Subcutaneous abdominal adipose tissue (tissue), 5 donors: ENCODE data around the gene COL8A2.
A peak's percentile ranks its signal among the peaks of the same experiment; 100 is the strongest.

Experiments used
- H3K27ac ChIP-seq: one replicate; pipeline ENCODE4 v1.7.0; 2013; ENCODE audit warnings: low read depth, mild to moderate bottlenecking, inconsistent platforms, low read length, moderate library complexity
- H3K27me3 ChIP-seq, 5 donors: one replicate each; pipeline ENCODE4 v1.7.0; 2013; ENCODE audit warnings: low read length in 5 of 5, inconsistent platforms in 1 of 5; ENCODE audit not compliant: control insufficient read depth in 5 of 5, insufficient read depth in 4 of 5
- H3K36me3 ChIP-seq, 5 donors: one replicate each; pipeline ENCODE4 v1.7.0; 2013; ENCODE audit warnings: low read length in 5 of 5; ENCODE audit not compliant: control insufficient read depth in 5 of 5, insufficient read depth in 5 of 5
- H3K4me1 ChIP-seq, 5 donors: one replicate each; pipeline ENCODE4 v1.7.0; 2013; ENCODE audit warnings: low read length in 5 of 5, mild to moderate bottlenecking in 3 of 5, moderate library complexity in 1 of 5; ENCODE audit not compliant: control insufficient read depth in 5 of 5, insufficient read depth in 5 of 5
- H3K4me3 ChIP-seq, 5 donors: one replicate each; pipeline ENCODE4 v1.7.0; 2013; ENCODE audit warnings: low read length in 5 of 5, low read depth in 1 of 5
- H3K9ac ChIP-seq, 5 donors: one replicate each; pipeline ENCODE4 v1.7.0; 2013; ENCODE audit warnings: low read length in 5 of 5, mild to moderate bottlenecking in 4 of 5, moderate library complexity in 3 of 5
- H3K9me3 ChIP-seq, 5 donors: one replicate each; pipeline ENCODE4 v1.7.0; 2013; ENCODE audit warnings: low read length in 5 of 5; ENCODE audit not compliant: control insufficient read depth in 5 of 5
- donor health status: healthy.
- donor health status: healthy.
- donor health status: healthy.
- donor health status: healthy.
- donor health status: healthy.

COL8A2 gene

DNA sequence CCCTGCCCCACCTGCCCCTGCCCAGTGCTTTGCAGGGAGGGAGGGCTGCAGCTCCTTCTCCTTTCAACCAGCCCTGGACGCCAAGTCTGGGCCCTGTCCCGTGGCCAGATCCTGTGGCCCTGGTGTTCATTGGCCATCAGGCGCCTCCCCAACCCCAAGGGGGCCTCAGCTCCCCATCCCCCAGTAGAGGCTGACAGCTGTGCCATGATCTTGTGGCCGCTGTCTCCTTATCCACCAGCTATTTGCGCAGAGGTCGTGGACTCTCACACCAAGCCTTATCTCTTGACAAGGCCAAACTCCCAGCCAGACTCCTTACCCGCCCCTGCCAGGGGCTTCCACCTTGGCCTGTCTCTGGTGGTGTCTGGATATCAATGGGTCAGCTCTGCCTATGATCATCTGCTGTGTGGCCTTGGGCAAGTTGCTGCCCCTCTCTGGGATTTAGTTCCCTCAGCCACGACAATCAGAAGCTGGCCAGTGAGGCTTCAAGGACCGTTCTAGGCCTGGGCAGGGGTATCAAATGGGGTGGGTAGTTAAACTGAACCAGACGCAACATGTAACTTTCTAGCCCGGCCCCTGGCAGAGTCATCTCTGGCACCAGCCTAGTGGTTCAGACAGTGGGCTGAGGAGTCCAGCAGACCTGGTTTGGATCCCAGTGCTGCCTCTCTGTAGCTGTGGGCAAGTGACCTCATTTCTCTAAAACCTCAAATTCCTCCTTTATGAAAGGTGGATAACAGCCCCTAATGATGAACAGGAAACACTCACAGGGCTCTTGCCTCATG, 3.3 kb upstream of the COL8A2 start:
- Histone ChIP-seq H3K27ac (no peak overlapping the region), H3K9ac (peak overlapping the region in 1 of 5 donors; percentile 10), H3K4me3 (no peak overlapping the region), H3K36me3 (no peaks in the 10 kb centered on the region), H3K27me3 (peaks cover 3 to 20% (median 7%) of the 10 kb centered on the region in 5 donors), H3K9me3 (no peaks in the 10 kb centered on the region), H3K4me1 (peaks cover 0 to 26% (median 14%) of the 10 kb centered on the region in 5 donors)

DNA sequence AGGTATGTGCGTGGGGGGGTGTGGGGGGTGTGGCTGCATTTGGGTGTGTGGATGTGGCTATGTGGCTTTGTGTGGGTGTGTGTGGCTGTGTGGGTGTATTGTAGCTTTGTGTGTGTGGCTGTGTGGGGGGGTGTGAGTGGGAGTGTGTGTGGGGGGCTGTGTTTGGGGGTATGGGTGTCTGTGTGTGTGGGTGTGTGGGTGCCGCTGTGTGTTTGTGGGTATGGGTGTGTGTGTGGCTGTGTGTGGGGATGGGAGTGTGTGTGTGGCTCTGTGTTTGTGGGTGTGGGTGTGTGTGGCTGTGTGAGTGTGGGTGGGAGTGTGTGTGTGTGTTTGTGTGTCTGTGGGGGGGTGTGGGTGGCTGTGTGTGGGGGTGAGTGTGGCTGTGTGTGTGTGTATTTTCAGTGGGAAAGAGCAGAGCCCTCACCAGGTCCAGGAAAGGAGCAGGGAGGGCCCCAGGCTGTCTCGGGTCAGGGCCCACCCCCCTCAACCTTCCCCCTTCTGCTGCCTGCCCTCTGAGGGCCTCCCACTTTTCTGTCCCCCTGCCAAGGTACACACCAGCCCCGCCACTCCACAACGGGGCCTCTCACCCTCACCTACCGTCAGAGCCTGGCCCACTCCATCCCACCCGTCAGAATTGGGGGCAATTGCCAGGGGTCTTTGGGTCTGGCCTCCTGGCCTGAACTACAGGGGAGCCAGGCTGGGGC, 1.9 kb upstream of the COL8A2 start:
- H3K4me1 ChIP-seq, result peaks cover 0 to 32% (median 14%) of the 10 kb centered on the region in 5 donors
- H3K4me3 ChIP-seq, result no peak overlapping the region
- peaks cover 3 to 20% (median 7%) of the 10 kb centered on the region in 5 donors for H3K27me3 ChIP-seq
- no peaks in the 10 kb centered on the region for H3K36me3 ChIP-seq
- H3K9me3 ChIP-seq, result no peaks in the 10 kb centered on the region
- H3K27ac ChIP-seq, result no peak overlapping the region
- H3K9ac ChIP-seq, result no peak overlapping the region

DNA sequence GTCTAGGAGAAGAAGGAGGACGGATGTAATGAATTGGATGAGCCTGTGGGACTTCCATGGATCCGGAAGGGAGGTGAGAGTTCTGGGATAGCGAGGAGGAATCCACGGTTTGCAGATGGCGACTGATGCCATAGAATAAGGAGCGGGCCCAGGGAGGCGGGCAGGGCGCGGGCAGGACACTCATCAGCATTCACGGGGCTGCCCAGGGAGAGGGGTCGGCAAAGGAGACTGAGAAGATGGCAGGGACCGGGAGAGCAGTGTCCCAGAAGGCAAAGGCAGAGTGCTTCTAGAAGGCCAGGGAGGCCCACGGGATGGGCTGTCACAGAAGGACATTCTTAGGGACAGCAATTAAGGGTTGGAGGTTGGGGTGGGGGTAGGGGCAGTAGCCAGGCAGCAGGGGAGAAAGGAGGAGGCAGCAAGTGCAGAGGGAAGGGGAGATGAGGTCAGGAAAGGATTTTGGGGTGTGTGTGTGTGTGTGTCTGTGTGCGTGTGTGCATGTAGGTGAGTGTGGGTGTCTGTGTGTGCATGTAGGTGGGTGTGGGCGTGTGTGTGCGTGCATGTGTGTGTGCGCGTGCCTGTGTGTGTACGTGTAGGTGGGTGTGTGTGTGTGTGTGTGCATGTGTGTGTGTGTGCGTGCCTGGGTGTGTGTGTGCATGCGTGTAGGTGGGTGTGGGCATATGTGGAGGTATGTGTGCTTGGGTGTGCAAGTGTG, 1.1 kb upstream of the COL8A2 start:
- Histone ChIP-seq H3K9ac (no peak overlapping the region), H3K4me3 (peak overlapping the region in 1 of 5 donors; percentile 61), H3K36me3 (no peaks in the 10 kb centered on the region), H3K27ac (no peak overlapping the region), H3K4me1 (peaks cover 0 to 32% (median 14%) of the 10 kb centered on the region in 5 donors), H3K27me3 (peaks cover 3 to 20% (median 7%) of the 10 kb centered on the region in 5 donors), H3K9me3 (no peaks in the 10 kb centered on the region)

DNA sequence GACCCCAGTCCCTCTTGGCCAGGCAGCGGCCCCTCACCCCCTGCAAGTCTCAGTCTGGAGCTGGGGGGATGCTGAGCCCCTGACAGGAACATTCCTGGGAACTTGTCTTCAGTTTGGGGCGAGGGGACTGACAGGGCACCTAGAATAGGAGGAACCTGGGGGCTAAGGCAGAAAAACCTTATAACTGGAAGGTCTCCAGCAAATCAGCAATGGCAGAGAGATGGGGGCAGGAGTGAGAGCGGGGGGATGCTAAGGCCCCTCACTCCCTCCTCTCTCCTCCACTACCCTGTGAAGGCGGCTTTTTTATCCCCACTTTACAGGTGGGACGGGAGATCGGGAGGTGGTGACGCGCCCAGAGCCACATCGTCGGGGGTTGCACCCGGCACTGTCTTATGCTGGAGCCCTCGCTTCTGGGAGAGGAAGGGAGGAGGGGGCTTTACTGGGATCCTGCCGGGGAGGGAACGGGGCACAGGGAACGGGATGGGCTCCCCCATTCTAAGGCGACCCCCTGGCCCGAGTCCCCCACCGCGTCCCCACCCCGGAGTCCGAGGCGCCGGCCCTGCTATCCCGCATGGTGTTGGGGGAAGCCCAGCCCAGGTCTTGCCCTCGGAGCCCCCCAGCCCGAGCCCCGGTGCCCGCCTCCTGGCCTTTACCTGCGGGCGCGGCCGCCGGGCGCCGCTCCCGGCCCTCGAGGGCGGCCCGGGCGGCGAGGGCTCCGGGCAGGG, 456 bp downstream of the COL8A2 start:
- Histone ChIP-seq H3K27ac (no peak overlapping the region), H3K36me3 (no peaks in the 10 kb centered on the region), H3K27me3 (peaks cover 3 to 20% (median 7%) of the 10 kb centered on the region in 5 donors), H3K9me3 (no peaks in the 10 kb centered on the region), H3K9ac (no peak overlapping the region), H3K4me3 (peak overlapping the region in 1 of 5 donors; percentile 18), H3K4me1 (peaks cover 0 to 33% (median 14%) of the 10 kb centered on the region in 5 donors)

DNA sequence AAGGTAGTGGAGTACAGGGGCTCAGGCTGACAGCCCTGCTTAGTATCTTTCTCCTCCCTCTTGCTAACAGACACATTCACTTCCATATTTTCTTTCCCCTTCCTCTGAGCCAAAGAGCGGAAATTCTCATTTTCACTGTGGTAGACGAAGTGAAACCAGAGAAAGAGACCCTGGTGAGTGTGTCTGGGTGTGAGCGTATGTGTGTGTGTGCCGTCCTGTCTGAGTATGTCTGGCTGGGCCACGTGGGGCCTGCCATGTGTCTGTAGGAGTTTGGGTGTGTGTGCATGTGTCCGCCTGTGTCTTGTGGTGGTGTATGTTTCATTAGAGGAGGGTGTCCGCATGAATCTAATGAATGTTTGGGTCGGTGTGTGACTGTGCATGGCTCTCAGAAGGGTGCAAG, 1.7 kb downstream of the COL8A2 start:
- Histone ChIP-seq H3K36me3 (no peaks in the 10 kb centered on the region), H3K9me3 (no peaks in the 10 kb centered on the region), H3K27me3 (peaks cover 3 to 24% (median 7%) of the 10 kb centered on the region in 5 donors), H3K27ac (no peak overlapping the region), H3K9ac (peak overlapping the region in 2 of 5 donors; percentile 25 to 64), H3K4me3 (peak overlapping the region in 2 of 5 donors; percentile 4 to 24), H3K4me1 (peaks cover 0 to 37% (median 14%) of the 10 kb centered on the region in 5 donors)

DNA sequence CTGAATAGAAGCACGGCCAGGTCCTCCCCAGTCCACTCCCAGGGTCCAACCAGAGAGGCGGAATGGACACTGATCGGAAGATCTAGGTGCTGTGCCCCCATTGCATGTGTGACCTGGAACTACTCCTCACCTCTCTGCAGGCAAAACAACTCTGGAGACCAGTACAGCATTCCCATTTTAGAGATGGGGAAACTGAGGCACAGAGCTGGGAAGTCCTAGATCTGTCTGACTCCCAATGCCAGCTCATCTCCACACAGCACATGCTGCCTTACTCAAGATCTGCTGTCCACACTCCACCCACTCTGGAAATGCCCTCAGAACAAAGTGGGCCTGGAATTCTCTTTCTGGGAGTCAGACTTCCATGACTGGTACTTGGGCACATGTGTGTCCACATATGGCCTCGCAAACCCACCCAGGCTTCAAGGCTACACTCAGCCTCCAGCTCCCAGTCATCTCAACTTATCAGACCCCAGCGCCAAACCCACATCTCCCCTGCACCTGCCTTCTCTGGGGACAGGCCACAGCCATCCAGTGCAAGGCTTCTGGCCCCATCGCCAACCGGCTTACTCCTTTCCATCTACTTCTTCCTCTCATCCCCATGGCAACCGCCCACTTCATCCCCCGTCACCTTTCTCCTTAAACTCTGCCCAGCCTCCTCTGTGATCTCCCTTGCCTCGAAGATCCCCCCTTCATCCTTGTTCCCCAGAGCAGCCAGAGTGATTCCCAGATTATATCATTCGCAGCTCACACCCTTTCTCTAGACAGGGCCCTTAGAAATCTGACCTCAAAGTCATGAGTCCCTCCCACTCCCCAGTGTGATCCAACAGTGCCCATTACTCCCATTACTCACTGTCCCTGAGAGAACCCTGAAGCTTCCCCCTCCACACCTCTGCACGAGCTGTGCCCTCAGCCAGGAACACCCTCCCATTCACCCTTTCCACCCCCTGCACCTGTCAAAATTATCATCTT, 2.7 kb downstream of the COL8A2 start:
- H3K9ac ChIP-seq, result no peak overlapping the region
- H3K9me3 ChIP-seq, result no peaks in the 10 kb centered on the region
- H3K27ac ChIP-seq, result no peak overlapping the region
- H3K4me1 ChIP-seq, result peaks cover 0 to 37% (median 14%) of the 10 kb centered on the region in 5 donors
- peaks cover 3 to 27% (median 7%) of the 10 kb centered on the region in 5 donors for H3K27me3 ChIP-seq
- H3K4me3 ChIP-seq, result no peak overlapping the region
- no peaks in the 10 kb centered on the region for H3K36me3 ChIP-seq

DNA sequence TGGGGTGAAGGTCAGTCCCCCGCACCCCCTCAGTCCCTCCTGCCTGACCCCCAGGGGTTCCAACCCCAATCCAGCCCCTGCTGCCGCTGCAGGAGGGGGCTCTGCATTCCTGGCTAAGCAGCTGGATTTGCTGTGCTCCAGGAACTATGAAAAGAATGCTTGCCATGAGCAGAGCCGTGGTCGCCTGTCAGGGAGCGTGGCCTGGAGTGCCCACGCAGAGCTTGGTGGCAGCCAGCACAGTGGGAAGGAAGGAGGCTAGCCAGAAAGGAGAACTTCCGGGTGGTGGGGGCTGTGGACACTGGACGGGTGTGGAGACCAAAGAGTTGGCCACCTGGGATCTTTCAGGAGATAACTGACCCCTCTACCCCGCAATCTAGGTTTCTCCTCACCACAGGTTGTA, 5.6 kb downstream of the COL8A2 start:
- H3K36me3 ChIP-seq, result no peaks in the 10 kb centered on the region
- H3K4me3 ChIP-seq, result no peak overlapping the region
- H3K27ac ChIP-seq, result no peak overlapping the region
- no peak overlapping the region for H3K9ac ChIP-seq
- peaks cover 0 to 12% (median 1%) of the 10 kb centered on the region in 5 donors for H3K27me3 ChIP-seq
- H3K4me1 ChIP-seq, result peaks cover 0 to 40% (median 19%) of the 10 kb centered on the region in 5 donors
- no peaks in the 10 kb centered on the region for H3K9me3 ChIP-seq

DNA sequence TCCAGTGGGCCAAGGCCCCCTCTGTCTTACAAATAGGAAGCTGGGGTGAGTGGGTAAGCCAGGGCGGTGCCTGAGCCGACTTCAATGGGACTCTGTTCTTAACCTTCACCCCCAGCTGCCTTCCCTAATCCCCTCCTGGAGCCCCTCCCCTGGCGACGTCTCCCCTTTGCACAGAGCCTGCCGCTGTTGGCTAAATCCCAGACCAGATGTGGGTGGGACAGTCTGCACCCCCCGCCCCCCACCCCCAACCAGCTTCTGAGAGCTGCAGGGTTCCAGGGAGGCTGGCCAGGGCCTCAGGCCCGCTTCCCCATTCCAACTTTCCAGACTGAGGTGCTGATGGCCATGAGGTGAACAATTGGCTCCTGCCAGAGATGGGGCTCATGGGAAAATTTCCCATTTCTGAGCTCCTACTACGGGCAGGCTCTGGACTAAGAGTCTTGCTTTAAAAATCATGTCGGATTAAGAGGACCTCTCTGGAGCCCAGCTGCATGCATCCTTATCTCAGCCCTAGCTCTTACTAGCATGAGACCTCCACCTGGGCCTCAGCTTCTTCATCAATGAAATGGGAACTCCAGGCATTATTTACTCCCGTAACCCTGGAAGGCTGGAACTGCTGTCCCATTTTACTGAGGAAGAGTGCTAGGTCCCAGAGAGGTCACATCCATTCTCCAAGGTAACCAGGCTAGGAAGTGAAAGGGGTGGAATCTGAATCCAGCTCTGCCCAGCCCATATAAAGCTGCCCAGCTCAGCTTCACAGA, 6.4 kb downstream of the COL8A2 start:
- H3K36me3 ChIP-seq, result no peaks in the 10 kb centered on the region
- H3K27me3 ChIP-seq, result peaks cover 0 to 7% (median under 1%) of the 10 kb centered on the region in 5 donors
- no peaks in the 10 kb centered on the region for H3K9me3 ChIP-seq
- no peak overlapping the region for H3K27ac ChIP-seq
- H3K4me1 ChIP-seq, result peaks cover 0 to 32% (median 13%) of the 10 kb centered on the region in 5 donors
- H3K9ac ChIP-seq, result no peak overlapping the region
- no peak overlapping the region for H3K4me3 ChIP-seq
